A673 (cell line): ENCODE measurements around the gene CLCF1.

Experiments
- EZH2 ChIP-seq: fragments of 200-600 bp; sonication (generic); IDR thresholded peaks from 2 replicates; pipeline ENCODE4 v1.6.1; 2017; ENCODE audit warnings: borderline replicate concordance, low read depth, mild to moderate bottlenecking, mixed read lengths, antibody characterized with exemption, low read length; ENCODE audit not compliant: poor library complexity, severe bottlenecking
- TF ChIP-seq, protein P1 (sequence below): fragments of 300-800, 200-600 bp; sonication (generic); conservative IDR thresholded peaks from 2 replicates; pipeline ENCODE4 v1.5.1; 2017; ENCODE audit warnings: low read depth, mild to moderate bottlenecking, antibody characterized with exemption, low read length, moderate library complexity, mixed read lengths

DNA sequence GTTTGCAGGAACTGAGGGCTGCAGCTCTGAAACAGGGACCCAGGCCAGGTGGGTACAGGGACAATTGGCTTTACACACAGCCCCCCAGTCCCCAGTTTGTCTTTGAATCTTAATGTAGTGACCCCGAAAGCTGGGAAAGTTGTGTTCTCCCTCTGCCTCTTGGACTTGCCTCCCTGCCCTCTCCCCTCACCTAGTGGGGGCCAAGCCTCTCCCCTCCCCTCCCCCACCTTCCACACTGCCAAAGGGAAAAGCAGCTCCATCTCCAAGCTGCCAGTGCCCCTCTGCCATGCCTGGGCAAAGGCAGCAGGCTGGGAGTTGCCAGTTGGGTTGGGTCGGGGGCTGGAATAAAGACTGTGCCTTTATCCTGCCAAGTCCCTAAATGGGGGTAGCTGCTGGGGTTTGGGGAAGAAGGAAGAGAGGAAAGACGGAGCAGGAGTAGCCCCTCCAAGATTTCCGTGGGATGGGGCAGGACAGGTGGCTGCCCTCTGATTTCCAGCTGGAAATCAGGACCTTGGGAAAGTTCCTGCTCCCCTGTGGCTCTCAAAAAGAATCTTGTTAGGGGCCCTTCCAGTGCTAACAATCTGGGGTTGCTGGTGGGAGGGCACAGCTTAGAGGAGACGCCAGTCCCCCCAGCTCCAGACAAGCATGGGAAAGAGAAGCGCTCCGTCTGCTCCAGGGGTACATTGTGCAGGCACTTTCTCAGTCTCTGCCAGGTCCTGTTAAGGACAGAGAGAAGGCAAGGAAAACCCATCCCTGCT is 2.8 kb upstream of the CLCF1 start:
- TF ChIP-seq, protein P1, sequence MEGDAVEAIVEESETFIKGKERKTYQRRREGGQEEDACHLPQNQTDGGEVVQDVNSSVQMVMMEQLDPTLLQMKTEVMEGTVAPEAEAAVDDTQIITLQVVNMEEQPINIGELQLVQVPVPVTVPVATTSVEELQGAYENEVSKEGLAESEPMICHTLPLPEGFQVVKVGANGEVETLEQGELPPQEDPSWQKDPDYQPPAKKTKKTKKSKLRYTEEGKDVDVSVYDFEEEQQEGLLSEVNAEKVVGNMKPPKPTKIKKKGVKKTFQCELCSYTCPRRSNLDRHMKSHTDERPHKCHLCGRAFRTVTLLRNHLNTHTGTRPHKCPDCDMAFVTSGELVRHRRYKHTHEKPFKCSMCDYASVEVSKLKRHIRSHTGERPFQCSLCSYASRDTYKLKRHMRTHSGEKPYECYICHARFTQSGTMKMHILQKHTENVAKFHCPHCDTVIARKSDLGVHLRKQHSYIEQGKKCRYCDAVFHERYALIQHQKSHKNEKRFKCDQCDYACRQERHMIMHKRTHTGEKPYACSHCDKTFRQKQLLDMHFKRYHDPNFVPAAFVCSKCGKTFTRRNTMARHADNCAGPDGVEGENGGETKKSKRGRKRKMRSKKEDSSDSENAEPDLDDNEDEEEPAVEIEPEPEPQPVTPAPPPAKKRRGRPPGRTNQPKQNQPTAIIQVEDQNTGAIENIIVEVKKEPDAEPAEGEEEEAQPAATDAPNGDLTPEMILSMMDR, result no peak
- no peak for TF ChIP-seq EZH2
